ENCODE results near the gene FOXD4L1.
A peak's percentile ranks its signal among the peaks of the same experiment; 100 is the strongest.
"Not testable (repeated sequence)": the region's sequence is repeated elsewhere in the genome, so short reads cannot be mapped to it uniquely, and the experiment has no call there.

Gene FOXD4L1

DNA sequence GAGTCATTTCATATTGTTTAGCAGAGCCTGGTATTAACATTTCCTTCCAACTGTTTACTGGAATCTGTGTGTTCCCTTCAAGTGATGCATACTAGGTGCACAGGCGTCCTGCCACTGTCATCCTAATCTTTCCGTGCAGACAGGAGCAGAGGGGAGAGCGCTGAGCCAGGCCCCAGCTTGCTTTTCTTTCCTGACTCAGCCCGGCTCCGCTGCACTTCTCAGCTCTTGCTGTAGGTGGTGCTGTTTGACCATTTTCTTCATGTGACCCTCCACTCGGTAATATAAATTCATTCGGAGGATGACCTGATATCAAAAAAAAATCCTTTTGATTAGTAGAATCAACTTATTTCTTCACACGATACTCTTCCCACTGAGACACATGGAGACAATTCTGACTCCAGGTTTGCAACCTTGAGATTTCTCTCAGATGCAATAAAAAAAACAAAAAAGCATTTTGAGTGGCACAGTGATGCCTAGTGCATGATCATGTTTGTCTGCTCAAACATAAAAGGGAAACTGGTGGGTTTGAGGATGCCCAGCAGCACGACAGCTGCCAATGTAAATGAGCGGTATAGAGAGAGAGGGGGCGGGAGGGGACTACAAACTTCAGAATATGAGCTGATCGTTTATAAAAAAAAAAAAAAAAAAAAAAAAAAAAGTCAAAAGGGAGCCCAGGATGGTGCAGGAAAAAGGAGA, 29.0 kb downstream of the FOXD4L1 start:
- DNase-seq = not testable (repeated sequence)

- not testable (repeated sequence) for DNase-seq
These were observed 29.7 kb downstream of the FOXD4L1 start for GRCh38 chr2:113528126-113528525.

GRCh38 chr2:113528904-113529303, 30.4 kb downstream of the FOXD4L1 start:
- DNase-seq = not testable (repeated sequence)

DNA sequence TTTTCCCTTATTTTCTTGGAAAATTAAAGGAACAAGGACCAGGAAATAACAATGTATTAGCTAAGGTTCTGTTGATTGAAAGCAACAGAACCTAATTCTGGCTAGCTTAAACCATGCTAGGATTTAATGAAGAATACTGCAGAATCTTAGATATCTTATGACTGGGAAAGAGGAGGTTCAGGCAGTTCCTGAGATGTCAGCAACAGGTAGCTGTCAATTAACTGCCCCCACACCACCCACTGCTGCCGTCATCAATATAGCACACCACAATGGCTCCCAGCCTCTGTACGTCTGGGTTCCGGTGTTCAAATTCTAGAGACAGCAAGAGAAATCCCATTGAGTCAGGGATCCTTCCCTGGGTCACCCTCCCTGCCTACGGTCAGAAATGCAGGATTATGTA, 34.5 kb downstream of the FOXD4L1 start:
- DNase-seq = not testable (repeated sequence)

DNA sequence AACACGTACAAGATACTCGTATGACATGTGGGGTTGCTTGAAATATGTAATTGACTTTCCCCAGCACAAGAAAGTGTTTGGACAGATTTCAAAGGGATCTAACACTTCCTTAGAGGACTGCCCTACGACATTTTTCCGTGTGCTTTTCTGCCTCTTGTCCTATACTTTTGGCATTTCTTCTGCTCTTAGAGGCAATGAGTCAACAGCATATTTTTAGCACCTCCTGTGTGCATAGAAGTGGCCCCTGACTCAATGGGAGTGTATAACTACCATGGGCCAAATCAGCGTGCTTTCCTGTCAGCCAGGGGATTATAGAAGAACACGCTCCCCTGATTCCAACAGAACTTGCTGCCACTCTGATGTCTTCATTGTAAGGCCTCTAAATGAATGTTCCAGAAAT, 38.1 kb downstream of the FOXD4L1 start:
- DNase-seq = not testable (repeated sequence)

DNA sequence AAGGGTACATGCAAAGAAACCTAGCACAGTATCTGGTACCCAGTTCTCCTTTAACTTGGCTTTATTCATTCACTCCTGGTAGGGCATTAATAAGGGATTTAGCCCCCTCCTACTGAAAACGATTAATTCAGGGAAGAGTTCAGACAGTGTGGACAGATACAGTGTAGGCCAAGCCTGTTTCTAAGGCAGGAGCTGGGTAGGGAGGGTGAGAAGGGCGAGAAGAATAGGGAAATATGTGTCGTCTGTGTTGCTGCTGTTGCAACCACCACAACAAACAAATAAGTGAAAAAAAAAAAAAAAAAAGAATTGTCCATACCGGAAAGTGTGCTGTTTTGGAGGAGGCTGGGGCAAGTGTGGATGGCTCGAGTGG, 42.4 kb downstream of the FOXD4L1 start:
- not testable (repeated sequence) for DNase-seq

- peak; percentile 1 to 11 for DNase-seq
These were observed 42.9 kb downstream of the FOXD4L1 start for GRCh38 chr2:113541204-113541975.

DNA sequence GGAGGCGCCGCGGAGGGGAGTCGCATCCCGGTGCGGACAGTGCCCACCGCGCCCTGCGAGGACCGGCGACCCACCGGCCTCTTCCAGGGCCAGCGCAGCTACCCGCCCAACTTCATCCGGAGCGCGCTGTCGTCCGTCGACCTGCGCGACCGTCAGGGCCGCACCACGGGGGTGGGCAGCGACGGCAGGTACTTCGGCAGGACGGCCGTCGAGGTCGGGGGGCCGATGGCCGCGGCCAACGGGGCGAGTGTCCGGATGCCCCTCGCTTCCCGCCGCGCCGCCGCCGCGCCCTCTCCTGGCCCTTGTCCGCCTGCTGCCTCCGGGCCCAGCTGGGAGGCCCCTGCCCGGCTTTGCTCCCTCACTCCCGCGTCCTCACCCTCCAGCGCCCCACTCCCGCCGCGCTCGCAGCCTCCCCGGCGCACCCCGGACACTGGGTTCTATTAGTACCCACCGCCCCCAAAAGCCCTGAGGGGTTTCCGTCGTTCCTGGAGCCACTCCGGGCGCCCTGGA, 43.6 kb downstream of the FOXD4L1 start:
- not testable (repeated sequence) for DNase-seq

- not testable (repeated sequence) for DNase-seq
These were observed 44.1 kb downstream of the FOXD4L1 start for GRCh38 chr2:113542529-113542928.
